SK-N-SH (cell line): Measurements from ENCODE around the gene SLN.

Experiments
- CTCF ChIP-seq: fragments of 200-600 bp; sonication (generic); IDR thresholded peaks from 2 replicates; pipeline ENCODE4 v1.6.1; 2017; ENCODE audit warnings: antibody characterized with exemption, mild to moderate bottlenecking, moderate library complexity
- FOXJ3 ChIP-seq: sonication (generic); formaldehyde crosslinking; IDR thresholded peaks from 2 replicates; pipeline ENCODE4 v1.5.1; 2020; ENCODE audit warnings: mild to moderate bottlenecking, missing genetic modification reagents
- PBX3 ChIP-seq: IDR thresholded peaks from 2 replicates; pipeline ENCODE4; 2012
- POLR2AphosphoS5 ChIP-seq: IDR thresholded peaks from 2 replicates; pipeline ENCODE4 v1.6.1; 2012; ENCODE audit warnings: low read depth, low read length
- TCF12 ChIP-seq: IDR thresholded peaks from 2 replicates; pipeline ENCODE4 v1.4.0; 2012
- ZBTB33 ChIP-seq: IDR thresholded peaks from 2 replicates; pipeline ENCODE4 v1.4.0; 2012; ENCODE audit warnings: low read depth, borderline replicate concordance

GRCh38 chr11:107682171-107682570 lies 29.7 kb downstream of the SLN start:
- TF ChIP-seq CTCF: no peak
- TF ChIP-seq PBX3: no peak
- TF ChIP-seq TCF12: no peak
- no peak for TF ChIP-seq ZBTB33
- TF ChIP-seq FOXJ3 (CRISPR knock-in tag): no peak
- TF ChIP-seq POLR2AphosphoS5: no peak
